HPDE6-E6E7 (cell line): ENCODE measurements around the gene DAD1.
"Not testable (repeated sequence)": the region's sequence is repeated elsewhere in the genome, so short reads cannot be mapped to it uniquely, and the experiment has no call there.

Experiments
- DNase-seq: peaks from one replicate; pipeline ENCODE4 v3.0.0; 2011; ENCODE audit warnings: missing footprints; ENCODE audit errors: extremely low spot score

The DAD1 gene

GRCh38 chr14:22598896-22599244 is 9.8 kb upstream of the DAD1 start:
- DNase-seq, result peak; percentile 69

DNA sequence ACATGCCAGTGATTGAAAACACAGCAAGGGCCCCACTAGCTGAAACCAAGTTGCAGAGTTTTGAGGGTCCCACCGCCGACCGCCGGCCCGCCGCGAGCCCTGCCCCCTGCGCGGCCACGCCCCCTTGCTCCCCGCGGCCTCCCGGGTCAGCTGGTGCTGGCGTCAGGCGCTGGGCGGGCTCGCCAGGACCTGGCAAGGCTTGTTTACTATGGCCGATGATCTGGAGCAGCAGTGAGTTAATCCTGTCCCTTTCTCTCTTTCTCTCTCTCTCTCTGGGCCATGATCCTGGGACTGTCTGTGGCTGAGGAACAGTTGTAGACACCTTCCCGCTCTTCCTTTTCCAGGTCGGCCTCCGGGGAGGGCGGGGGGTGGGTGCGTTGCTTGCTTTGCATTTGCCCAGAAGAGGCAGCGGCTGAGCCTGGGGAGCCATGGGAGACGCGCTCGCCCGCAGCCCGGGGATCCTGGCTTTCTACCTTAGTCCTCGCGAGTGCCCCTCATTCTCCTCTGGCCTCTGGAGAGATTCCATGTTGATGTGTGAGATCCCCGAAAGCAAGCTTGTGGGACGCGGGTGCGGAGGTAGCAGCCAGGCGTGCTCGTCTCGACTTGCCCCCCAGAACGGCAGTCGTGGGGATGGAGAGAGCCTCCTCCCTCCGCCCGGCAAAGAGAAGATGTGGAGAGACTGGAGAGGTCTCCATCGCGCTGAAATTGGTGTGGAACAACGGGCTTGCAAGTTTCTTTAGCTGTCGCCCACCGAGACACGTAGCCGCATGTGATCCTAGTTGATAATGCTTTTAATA is 9.3 kb upstream of the DAD1 start, which contains the start of gene ABHD4:
ABHD4 (plus strand) TSS at position 202 of the 797 bp plus-strand sequence; CDS start at position 209, 7 bp downstream.
- peak; percentile 68 for DNase-seq

- DNase-seq, result no peak
Measured at GRCh38 chr14:22597771-22598098, 8.7 kb upstream of the DAD1 start.

GRCh38 chr14:22597265-22597664 is 8.2 kb upstream of the DAD1 start:
- no peak for DNase-seq

GRCh38 chr14:22596354-22596879 is 7.4 kb upstream of the DAD1 start:
- DNase-seq, result no peak

- DNase-seq, result no peak
Measured at GRCh38 chr14:22594156-22594716, 5.2 kb upstream of the DAD1 start.

DNA sequence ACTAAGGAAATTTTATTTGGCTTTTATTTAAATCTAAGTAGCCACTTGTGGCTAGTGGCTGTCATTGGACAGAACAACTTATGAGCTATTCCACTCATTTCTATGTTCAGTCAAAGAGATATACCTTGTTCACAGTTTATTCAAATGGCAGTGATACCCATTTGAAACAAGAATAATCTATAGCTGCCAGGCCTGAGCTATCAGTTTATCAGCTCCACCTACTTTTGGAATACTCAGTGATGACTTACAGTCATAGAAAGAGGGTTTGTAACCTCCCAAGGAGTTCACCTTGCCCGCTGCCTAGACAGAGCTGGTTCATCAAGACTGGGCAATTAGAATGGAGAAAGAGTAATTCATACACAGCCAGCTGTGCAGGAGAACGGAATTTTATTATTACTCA is 4.6 kb upstream of the DAD1 start:
- no peak for DNase-seq

GRCh38 chr14:22593189-22593588 is 4.2 kb upstream of the DAD1 start:
- DNase-seq, result no peak

DNA sequence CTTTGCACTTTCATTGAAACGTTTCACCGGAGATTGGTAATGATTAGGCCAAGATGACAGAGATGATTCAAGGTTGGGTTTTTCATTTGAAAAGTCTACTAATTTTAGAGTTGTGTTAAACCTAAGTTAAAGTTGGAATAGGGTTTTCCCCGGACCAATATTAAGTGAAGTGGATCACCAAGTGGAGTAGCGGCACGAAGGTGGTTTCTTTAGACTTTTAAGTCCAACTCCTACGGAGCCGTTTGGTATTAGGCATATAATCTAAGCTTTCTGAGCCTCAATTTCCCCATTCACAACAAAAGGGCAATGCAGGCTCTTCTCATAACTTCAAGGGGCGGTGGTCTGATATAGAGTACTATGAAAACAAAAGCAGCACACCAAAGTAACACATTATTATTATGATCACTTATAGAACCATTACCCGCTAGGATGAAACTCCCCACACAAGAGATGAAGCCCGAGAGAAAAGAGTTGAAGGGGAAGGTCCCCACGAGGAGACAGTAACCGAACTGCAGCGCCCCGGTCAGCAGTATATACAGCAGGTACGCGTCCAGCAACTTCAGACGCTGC is 413 bp downstream of the DAD1 start:
- no peak for DNase-seq

GRCh38 chr14:22587677-22588422 is 1.2 kb downstream of the DAD1 start:
- DNase-seq, result not testable (repeated sequence)

- no peak for DNase-seq
Measured at GRCh38 chr14:22587247-22587646, 1.8 kb downstream of the DAD1 start.

- no peak for DNase-seq
Measured at GRCh38 chr14:22583994-22584393, 5.0 kb downstream of the DAD1 start.

- DNase-seq, result no peak
Measured at GRCh38 chr14:22580625-22581024, 8.4 kb downstream of the DAD1 start.

DNA sequence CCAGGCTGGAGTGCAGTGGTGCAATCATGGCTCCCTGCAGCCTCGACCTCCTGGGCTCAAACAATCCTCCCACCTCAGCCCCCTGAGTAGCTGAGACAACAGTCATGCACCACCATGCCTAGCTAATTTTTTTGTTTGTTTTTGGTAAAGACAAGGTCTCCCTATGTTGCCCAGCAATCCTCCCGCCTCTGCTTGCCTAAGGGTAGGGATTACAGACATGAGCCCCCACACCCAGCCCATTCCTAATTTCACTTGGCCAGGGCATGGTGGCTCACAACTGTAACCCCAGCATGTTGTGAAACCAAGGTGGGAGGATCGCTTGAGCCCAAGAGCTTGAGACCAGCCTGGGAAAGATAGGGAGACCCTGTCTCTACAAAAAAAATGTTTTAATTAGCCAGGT is 9.1 kb downstream of the DAD1 start:
- DNase-seq, result no peak

DNA sequence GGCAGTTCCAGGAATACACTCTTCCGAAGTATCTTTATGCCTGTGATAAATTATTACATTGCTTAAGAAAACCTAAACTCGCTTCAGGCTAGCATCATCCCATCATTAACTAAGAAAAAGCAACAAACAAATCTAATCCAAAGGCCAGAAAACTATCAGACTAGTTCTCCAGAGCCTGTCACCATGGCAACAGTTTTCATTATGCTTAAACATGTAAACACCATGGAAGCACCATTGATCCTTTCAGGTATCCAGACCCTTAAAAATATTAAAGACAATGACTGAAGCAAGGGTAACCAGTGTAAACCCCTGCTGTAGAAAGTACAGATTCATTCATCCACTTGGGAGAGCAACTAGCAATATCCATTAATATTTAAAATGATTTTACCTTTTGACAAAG is 9.8 kb downstream of the DAD1 start:
- DNase-seq, result no peak

DNA sequence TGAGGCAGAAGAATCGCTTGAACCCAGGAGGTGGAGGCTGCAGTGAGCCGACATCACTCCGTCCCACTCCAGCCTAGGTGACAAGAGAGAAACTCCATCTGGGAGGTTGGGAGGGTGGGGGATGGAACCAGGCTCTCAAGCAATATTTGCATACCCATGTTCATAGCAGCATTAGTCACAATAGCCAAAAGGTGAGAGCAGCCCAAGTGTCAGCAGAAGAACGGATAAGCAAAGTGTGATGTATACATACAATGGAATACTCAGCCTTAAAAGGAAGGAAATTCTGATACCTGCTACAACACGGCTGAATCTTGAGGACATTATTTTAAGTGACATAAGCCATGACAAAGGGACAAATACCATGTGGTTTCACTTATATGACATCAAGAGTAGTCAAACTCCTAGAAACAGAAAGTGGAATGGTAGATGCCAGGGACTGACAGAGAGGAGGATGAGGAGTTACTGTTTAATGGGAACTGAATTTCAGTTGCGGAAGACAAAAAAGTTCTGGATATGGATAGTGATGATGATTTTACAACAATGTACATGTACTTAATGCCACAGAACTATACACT is 11.6 kb downstream of the DAD1 start:
- DNase-seq, result no peak

DNA sequence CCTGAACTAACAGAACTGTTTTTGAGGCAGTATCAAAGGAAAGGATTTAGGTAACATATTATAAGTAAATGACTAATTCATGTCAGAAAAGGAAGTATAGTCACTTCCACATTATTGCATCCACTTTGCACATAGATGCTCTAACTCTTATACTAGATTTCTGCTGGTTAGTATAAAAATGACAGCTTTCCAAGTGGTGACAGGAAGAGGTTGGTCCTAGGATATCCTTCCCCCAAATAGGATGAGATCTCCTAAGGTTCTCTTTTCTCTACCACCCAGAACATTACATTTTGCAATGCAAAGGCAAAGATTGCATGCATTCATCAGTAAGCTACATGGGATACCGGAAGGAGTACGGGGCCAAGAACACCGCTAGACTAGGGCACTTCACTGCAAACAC is 15.2 kb downstream of the DAD1 start:
- DNase-seq, result no peak

DNA sequence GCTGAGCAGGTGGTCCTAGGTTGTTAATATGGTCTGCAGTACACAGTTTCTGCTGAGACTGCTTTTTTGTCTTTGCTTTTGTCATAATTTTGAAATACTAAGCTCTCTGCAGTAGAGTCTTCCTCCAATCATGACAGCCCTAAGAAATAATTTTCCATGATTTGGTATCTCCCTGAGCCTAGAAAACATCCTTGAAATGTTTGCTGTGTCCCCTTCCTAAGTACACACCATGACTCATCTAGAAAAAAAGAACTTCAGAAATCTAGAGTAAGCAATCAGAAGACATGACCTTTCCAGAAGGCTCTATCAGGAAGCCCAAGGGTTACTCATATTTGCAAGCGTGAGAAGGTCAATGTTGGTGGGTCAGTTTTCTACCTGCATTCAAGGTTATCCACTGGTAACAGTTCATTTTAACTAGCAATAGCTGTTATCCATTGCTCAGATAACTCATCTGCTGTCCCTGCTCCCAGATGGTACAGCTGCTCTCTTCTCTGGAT is 16.4 kb downstream of the DAD1 start:
- DNase-seq, result no peak

- DNase-seq, result peak; percentile 47
Measured at GRCh38 chr14:22570132-22570949, 18.7 kb downstream of the DAD1 start.

GRCh38 chr14:22569737-22570131 is 19.3 kb downstream of the DAD1 start:
- no peak for DNase-seq
